H9 (cell line): Measurements from ENCODE around the gene ZNF526. TPM values are rescaled to one million over a fixed set of nuclear protein-coding genes. Genes with fewer than 3 reads are reported as not detected.
"Not testable (repeated sequence)": the region's sequence is repeated elsewhere in the genome, so short reads cannot be mapped to it uniquely, and the experiment has no call there.

ENCODE experiments used
- DNase-seq: peaks from one replicate; pipeline ENCODE4 v3.0.0-alpha.2; 2017
- H2AFZ ChIP-seq: one replicate; pipeline ENCODE4 v1.6.1; 2013; ENCODE audit warnings: mild to moderate bottlenecking, low read length, control low read depth, moderate library complexity
- H2AK5ac ChIP-seq: 2 replicates; pipeline ENCODE4 v1.6.1; 2013; ENCODE audit warnings: low read length, control low read depth, mixed read lengths; ENCODE audit not compliant: insufficient read length
- H2BK120ac ChIP-seq: one replicate; pipeline ENCODE4 v1.6.1; 2013; ENCODE audit warnings: low read depth, mild to moderate bottlenecking, low read length, control low read depth, inconsistent platforms; ENCODE audit not compliant: poor library complexity, severe bottlenecking
- H2BK12ac ChIP-seq: 2 replicates; pipeline ENCODE4 v1.6.1; 2013; ENCODE audit warnings: low read length, control low read depth, mixed read lengths, low read depth; ENCODE audit not compliant: insufficient read length
- H2BK15ac ChIP-seq: 2 replicates; pipeline ENCODE4 v1.6.1; 2013; ENCODE audit warnings: low read depth, low read length, control low read depth
- H2BK20ac ChIP-seq: one replicate; pipeline ENCODE4 v1.6.1; 2013; ENCODE audit warnings: low read depth, mild to moderate bottlenecking, low read length, control low read depth, inconsistent platforms; ENCODE audit not compliant: poor library complexity, severe bottlenecking
- H2BK5ac ChIP-seq: 2 replicates; pipeline ENCODE4 v1.6.1; 2013; ENCODE audit warnings: low read length, control low read depth, mixed read lengths; ENCODE audit not compliant: insufficient read length
- H3K14ac ChIP-seq: 2 replicates; pipeline ENCODE4 v1.6.1; 2013; ENCODE audit warnings: low read length, control low read depth; ENCODE audit not compliant: insufficient read depth
- H3K18ac ChIP-seq: 2 replicates; pipeline ENCODE4 v1.6.1; 2013; ENCODE audit warnings: low read depth, mild to moderate bottlenecking, mixed read lengths, low read length, control low read depth; ENCODE audit not compliant: insufficient read length
- H3K23ac ChIP-seq: 2 replicates; pipeline ENCODE4 v1.6.1; 2013; ENCODE audit warnings: low read length, control low read depth, mixed read lengths, low read depth; ENCODE audit not compliant: insufficient read length
- H3K23me2 ChIP-seq: 2 replicates; pipeline ENCODE4 v1.6.1; 2013; ENCODE audit warnings: low read depth, mild to moderate bottlenecking, mixed read lengths, low read length, control low read depth; ENCODE audit not compliant: insufficient read length, poor library complexity, severe bottlenecking
- H3K27ac ChIP-seq: 2 replicates; pipeline ENCODE4 v1.5.1; 2013; ENCODE audit warnings: low read length, control low read depth, mixed read lengths, low read depth; ENCODE audit not compliant: insufficient read length
- H3K27me3 ChIP-seq: 2 replicates; pipeline ENCODE4 v1.6.1; 2013; ENCODE audit warnings: low read length, control low read depth, inconsistent platforms; ENCODE audit not compliant: insufficient read depth
- H3K4ac ChIP-seq: 2 replicates; pipeline ENCODE4 v1.6.1; 2013; ENCODE audit warnings: low read depth, mild to moderate bottlenecking, control low read depth, inconsistent platforms, low read length, moderate library complexity
- H3K4me1 ChIP-seq: 2 replicates; pipeline ENCODE4 v1.6.1; 2013; ENCODE audit warnings: low read length, control low read depth, inconsistent platforms; ENCODE audit not compliant: insufficient read depth
- H3K4me2 ChIP-seq: 2 replicates; pipeline ENCODE4 v1.6.1; 2013; ENCODE audit warnings: low read length, control low read depth, mixed read lengths; ENCODE audit not compliant: insufficient read length, insufficient read depth
- H3K56ac ChIP-seq: 2 replicates; pipeline ENCODE4 v1.6.1; 2013; ENCODE audit warnings: low read depth, mild to moderate bottlenecking, mixed read lengths, low read length, control low read depth; ENCODE audit not compliant: insufficient read length
- H3K79me1 ChIP-seq: 2 replicates; pipeline ENCODE4 v1.6.1; 2013; ENCODE audit warnings: low read depth, mild to moderate bottlenecking, moderate library complexity, low read length, control low read depth, inconsistent platforms; ENCODE audit not compliant: insufficient read depth, poor library complexity, severe bottlenecking
- H3K79me2 ChIP-seq: 2 replicates; pipeline ENCODE4 v1.6.1; 2013; ENCODE audit warnings: low read length, control low read depth, inconsistent platforms; ENCODE audit not compliant: insufficient read depth
- H3K9ac ChIP-seq: 2 replicates; pipeline ENCODE4 v1.6.1; 2013; ENCODE audit warnings: low read length, control low read depth, mixed read lengths; ENCODE audit not compliant: insufficient read length; ENCODE audit errors: extremely low read depth
- H3K9me3 ChIP-seq: one replicate; pipeline ENCODE4 v1.6.1; 2013; ENCODE audit warnings: low read depth, low read length, inconsistent platforms; ENCODE audit not compliant: control insufficient read depth
- H3T11ph ChIP-seq: one replicate; pipeline ENCODE4 v1.6.1; 2013; ENCODE audit warnings: mild to moderate bottlenecking, low read length, control low read depth, inconsistent platforms
- H4K20me1 ChIP-seq: one replicate; pipeline ENCODE4 v1.6.1; 2013; ENCODE audit not compliant: control insufficient read depth, insufficient read length, insufficient read depth
- H4K5ac ChIP-seq: 2 replicates; pipeline ENCODE4 v1.6.1; 2013; ENCODE audit warnings: low read depth, mild to moderate bottlenecking, mixed read lengths, low read length, control low read depth; ENCODE audit not compliant: insufficient read length
- H4K8ac ChIP-seq: replicated peaks from 2 replicates; pipeline ENCODE4 v1.6.1; 2013; ENCODE audit warnings: low read length, control low read depth, mixed read lengths, low read depth; ENCODE audit not compliant: insufficient read length
- H4K91ac ChIP-seq: 2 replicates; pipeline ENCODE4 v1.6.1; 2013; ENCODE audit warnings: low read depth, mild to moderate bottlenecking, moderate library complexity, mixed read lengths, low read length, control low read depth; ENCODE audit not compliant: insufficient read length
- H3K27ac Mint-ChIP-seq, 3 experiments: 2 replicates in 2 of 3; 3 replicates in 1 of 3; pipeline ENCODE4 v1.8.0; 2020 to 2021; ENCODE audit warnings: mixed read lengths in 3 of 3, mild to moderate bottlenecking in 1 of 3, moderate library complexity in 1 of 3
- H3K27me3 Mint-ChIP-seq: 2 replicates; pipeline ENCODE4 v1.8.0; 2021; ENCODE audit warnings: low read depth, mild to moderate bottlenecking, moderate library complexity, mixed read lengths
- H3K36me3 Mint-ChIP-seq, 3 experiments: 2 replicates in 2 of 3; 3 replicates in 1 of 3; pipeline ENCODE4 v1.8.0; 2020 to 2021; ENCODE audit warnings: low read depth in 3 of 3, mixed read lengths in 3 of 3; ENCODE audit not compliant: insufficient read depth in 1 of 3
- H3K4me1 Mint-ChIP-seq, 2 experiments: 2 replicates each; pipeline ENCODE4 v1.8.0; 2020; ENCODE audit warnings: mixed read lengths in 2 of 2
- H3K4me3 Mint-ChIP-seq, 2 experiments: 2 replicates in 1 of 2; 3 replicates in 1 of 2; pipeline ENCODE4 v1.8.0; 2020 to 2021; ENCODE audit warnings: mild to moderate bottlenecking in 2 of 2, mixed read lengths in 2 of 2, moderate library complexity in 1 of 2
- H3K9me3 Mint-ChIP-seq, 2 experiments: 2 replicates in 1 of 2; 3 replicates in 1 of 2; pipeline ENCODE4 v1.8.0; 2020; ENCODE audit warnings: mild to moderate bottlenecking in 2 of 2, mixed read lengths in 2 of 2, moderate library complexity in 1 of 2
- CTCF ChIP-seq: fragments of 200-600 bp; sonication (generic); conservative IDR thresholded peaks from 3 replicates; pipeline ENCODE4 v1.8.0; 2021; ENCODE audit warnings: antibody characterized with exemption, mild to moderate bottlenecking
- WGBS: extraction: QIAGEN DNeasy Blood & Tissue Kit; methylation state at CpG from one replicate; pipeline ENCODE4 v1.1.7; 2013; ENCODE audit warnings: missing lambda C conversion rate, low lambda C conversion rate, mixed read lengths; ENCODE audit not compliant: insufficient read length; ENCODE audit errors: extremely low coverage; 5-methylcytosine and 5-hydroxymethylcytosine counted together
- total RNA-seq: library from RNA; stranded (reverse); gene quantifications from 2 replicates; pipeline ENCODE4 v1.2.1, GENCODE V29; 2021

The ZNF526 gene
- total RNA-seq, 1 experiment from 2014 or later: 20.5 TPM

- H3K79me1 ChIP-seq: no peaks in the 10 kb centered on the region
- TF ChIP-seq CTCF: no peak
- H3K27ac Mint-ChIP-seq: no peak overlapping the region
Measured at GRCh38 chr19:42261763-42262162, 41.7 kb downstream of the ZNF526 start.

GRCh38 chr19:42266105-42266504, 46.0 kb downstream of the ZNF526 start:
- not testable (repeated sequence) for H4K20me1 ChIP-seq, H3K27me3 ChIP-seq, H3K9ac ChIP-seq, H3K14ac ChIP-seq, H2BK120ac ChIP-seq, H2BK5ac ChIP-seq, H3K56ac ChIP-seq, H3T11ph ChIP-seq, H4K91ac ChIP-seq, H2AFZ ChIP-seq, H4K5ac ChIP-seq, H3K18ac ChIP-seq, H3K9me3 ChIP-seq, H3K4me2 ChIP-seq, H3K23me2 ChIP-seq, H3K27ac ChIP-seq, H2BK20ac ChIP-seq, H3K79me2 ChIP-seq, H2BK12ac ChIP-seq, H3K36me3 Mint-ChIP-seq, H3K9me3 Mint-ChIP-seq, H3K4me3 Mint-ChIP-seq, H2AK5ac ChIP-seq, DNase-seq, H3K4me1 ChIP-seq, H3K23ac ChIP-seq, H3K4ac ChIP-seq, H3K27ac Mint-ChIP-seq, H3K79me1 ChIP-seq
- WGBS: no CpG with 5 or more reads among the region's 4 CpGs
- Histone ChIP-seq H2BK15ac (peak overlapping the region; percentile 12; the same call in 1 of the 2 replicates), H4K8ac (peak overlapping the region; percentile 38)
- peaks cover 20 to 23% of the 10 kb centered on the region in 2 experiments for H3K4me1 Mint-ChIP-seq
- peaks cover 15% of the 10 kb centered on the region for H3K27me3 Mint-ChIP-seq

More at GRCh38 chr19:42261763-42262162, 41.7 kb downstream of the ZNF526 start:
- Histone ChIP-seq H3K4me1 (no peaks in the 10 kb centered on the region), H4K20me1 (no peaks in the 10 kb centered on the region), H3K9ac (no peak overlapping the region), H2BK15ac (no peak overlapping the region), H4K5ac (no peak overlapping the region), H3K27ac (no peak overlapping the region), H3K56ac (no peak overlapping the region), H3K14ac (no peak overlapping the region), H3K23me2 (no peaks in the 10 kb centered on the region), H3K23ac (no peak overlapping the region), H3K4me2 (no peak overlapping the region), H3K27me3 (no peaks in the 10 kb centered on the region), H3K4ac (no peak overlapping the region), H2AK5ac (no peak overlapping the region), H4K91ac (no peak overlapping the region), H3K79me2 (no peaks in the 10 kb centered on the region), H3K18ac (no peak overlapping the region), H2AFZ (no peak overlapping the region), H2BK12ac (no peak overlapping the region), H4K8ac (no peak overlapping the region), H2BK120ac (no peak overlapping the region), H2BK5ac (no peak overlapping the region), H3T11ph (no peak overlapping the region), H2BK20ac (no peak overlapping the region), H3K9me3 (no peaks in the 10 kb centered on the region)
- DNase-seq: no peak
- Mint-ChIP-seq H3K36me3 (no peaks in the 10 kb centered on the region; a peak in 1 of 7 replicates), H3K27me3 (peaks cover 27% of the 10 kb centered on the region), H3K4me1 (peaks cover under 1 to 3% of the 10 kb centered on the region in 2 experiments), H3K9me3 (no peaks in the 10 kb centered on the region), H3K4me3 (no peak overlapping the region)
- no CpG with 5 or more reads among the region's 3 CpGs for WGBS
